Ishikawa (cell line): Measurements from ENCODE around the gene ZNF488.
A peak's percentile ranks its signal among the peaks of the same experiment; 100 is the strongest.

ENCODE experiments used
- CEBPB ChIP-seq: IDR thresholded peaks from 2 replicates; pipeline ENCODE4 v1.6.1; 2012
- CREB1 ChIP-seq: IDR thresholded peaks from 2 replicates; pipeline ENCODE4 v1.6.1; 2012; ENCODE audit warnings: low read depth
- EGR1 ChIP-seq: IDR thresholded peaks from 2 replicates; pipeline ENCODE4 v1.6.1; 2012
- EP300 ChIP-seq: IDR thresholded peaks from 2 replicates; pipeline ENCODE4 v1.6.1; 2012; ENCODE audit warnings: borderline replicate concordance
- FOXM1 ChIP-seq: IDR thresholded peaks from 2 replicates; pipeline ENCODE4 v1.6.1; 2012; ENCODE audit warnings: low read depth, borderline replicate concordance
- MAX ChIP-seq: IDR thresholded peaks from 2 replicates; pipeline ENCODE4 v1.6.1; 2012
- NFIC ChIP-seq: IDR thresholded peaks from 2 replicates; pipeline ENCODE4 v1.6.1; 2012
- RAD21 ChIP-seq: IDR thresholded peaks from 2 replicates; pipeline ENCODE4 v1.6.1; 2012; ENCODE audit warnings: low read depth
- REST ChIP-seq: IDR thresholded peaks from 2 replicates; pipeline ENCODE4 v1.6.1; 2012; ENCODE audit warnings: low read depth, mild to moderate bottlenecking
- TAF1 ChIP-seq: IDR thresholded peaks from 2 replicates; pipeline ENCODE4 v1.6.1; 2012; ENCODE audit warnings: low read depth, mild to moderate bottlenecking
- TCF12 ChIP-seq: IDR thresholded peaks from 2 replicates; pipeline ENCODE4 v1.6.1; 2012; ENCODE audit warnings: low read depth
- TEAD4 ChIP-seq: IDR thresholded peaks from 2 replicates; pipeline ENCODE4 v1.6.1; 2012
- USF1 ChIP-seq: IDR thresholded peaks from 2 replicates; pipeline ENCODE4 v1.6.1; 2012
- YY1 ChIP-seq: IDR thresholded peaks from 2 replicates; pipeline ENCODE4 v1.6.1; 2012; ENCODE audit warnings: low read depth
- ZBTB7A ChIP-seq: IDR thresholded peaks from 2 replicates; pipeline ENCODE4 v1.6.1; 2012; ENCODE audit warnings: low read depth

Gene ZNF488

GRCh38 chr10:47414752-47415519 is 30.8 kb upstream of the ZNF488 start:
- TF ChIP-seq CREB1: no peak
- TF ChIP-seq TAF1: no peak
- no peak for TF ChIP-seq FOXM1
- no peak for TF ChIP-seq USF1
- no peak for TF ChIP-seq REST
- TF ChIP-seq YY1: no peak
- TF ChIP-seq ZBTB7A: no peak

- TF ChIP-seq EP300: no peak
- TF ChIP-seq CEBPB: no peak
- TF ChIP-seq TAF1: no peak
- TF ChIP-seq YY1: no peak
- TF ChIP-seq NFIC: no peak
- TF ChIP-seq TCF12: no peak
- no peak for TF ChIP-seq FOXM1
These were observed 30.1 kb upstream of the ZNF488 start for GRCh38 chr10:47414227-47414592.

- no peak for TF ChIP-seq USF1
These were observed 29.6 kb upstream of the ZNF488 start for GRCh38 chr10:47413531-47414226.

- TF ChIP-seq EP300 (peak; percentile 16; the same call in 1 of the 2 replicates), RAD21 (no peak)
These were observed 28.8 kb upstream of the ZNF488 start for GRCh38 chr10:47412869-47413268.

- TF ChIP-seq EGR1 (no peak), RAD21 (no peak), TEAD4 (no peak), CEBPB (no peak), REST (no peak), USF1 (no peak), MAX (no peak), FOXM1 (no peak), EP300 (no peak), ZBTB7A (no peak), YY1 (no peak), CREB1 (no peak), NFIC (no peak), TCF12 (no peak), TAF1 (no peak)
These were observed 28.2 kb upstream of the ZNF488 start for GRCh38 chr10:47412177-47412730.

GRCh38 chr10:47410862-47411261 is 26.8 kb upstream of the ZNF488 start:
- no peak for TF ChIP-seq CEBPB
- no peak for TF ChIP-seq REST
